Motor neuron (in vitro differentiated cells): ENCODE results near the gene OR51B6. TPM values are rescaled to one million over a fixed set of nuclear protein-coding genes. Genes with fewer than 3 reads are reported as not detected.
"Not testable (repeated sequence)": the region's sequence is repeated elsewhere in the genome, so short reads cannot be mapped to it uniquely, and the experiment has no call there.

Source experiments
- ATAC-seq, 8 experiments: fragments of 200-7000 bp; cut with Tn5 transposase; replicated peaks in 6 of 8; 2 replicates each; pipeline ENCODE4 v1.8.0; 2021; ENCODE audit warnings: mild to moderate bottlenecking in 8 of 8, moderate library complexity in 8 of 8
- H3K27ac ChIP-seq, 2 donors: fragments of 250-450 bp; sonication (Bioruptor Pico); 2 replicates each; pipeline ENCODE4 v1.9.0; 2021; ENCODE audit warnings: antibody characterized with exemption in 2 of 2, mild to moderate bottlenecking in 2 of 2, moderate library complexity in 1 of 2
- H3K4me1 ChIP-seq, 2 donors: fragments of 250-450 bp; sonication (Bioruptor Pico); replicated peaks in 1 of 2; 2 replicates each; pipeline ENCODE4 v1.6.1; 2021; ENCODE audit warnings: antibody characterized with exemption in 2 of 2, mild to moderate bottlenecking in 2 of 2, moderate library complexity in 1 of 2
- H3K4me3 ChIP-seq, 5 donors: fragments of 250-450 bp; sonication (Bioruptor Pico); 2 replicates each; pipeline ENCODE4 v1.9.0; 2021; ENCODE audit warnings: antibody characterized with exemption in 5 of 5, mild to moderate bottlenecking in 5 of 5, moderate library complexity in 4 of 5
- WGBS, 10 experiments: fragments of 450-650 bp; shearing (Covaris generic); methylation state at CpG; one replicate each; pipeline ENCODE4 v1.0.0; 2022; 5-methylcytosine and 5-hydroxymethylcytosine counted together
- in situ Hi-C, 9 experiments: fragments of 400-800 bp; cut with MboI; loops; one replicate each; pipeline ENCODE4 v1.15.0; 2021; ENCODE audit warnings: low sequenced_read_pairs in 9 of 9, low pct_unique_long_range_greater_than_20kb in 2 of 9; ENCODE audit not compliant: unreplicated experiment in 9 of 9
- total RNA-seq, 8 experiments: library from RNA; unstranded; fragments of 300-600 nt; gene quantifications; 2 replicates each; pipeline versions ENCODE4 v1.2.3 to v1.2.4, GENCODE V29; 2022

OR51B6 gene
- total RNA-seq = under 1 TPM in 4 of 8 experiments, not detected in 4; 0.21 to 0.55 (median 0.32) TPM

- no peak for ATAC-seq
- in situ Hi-C loops = loop anchor here in 1 of 9 experiments (25.0 kb wide), 1 partner anchor 139 kb away; the partner anchor contains the start of gene OR51V1
Observed at GRCh38 chr11:5351208-5351607, at the start of gene OR51B6. Gene OR51B6, plus strand, starts transcription at chr11:5351508. Its CDS starts 0 bp downstream, at chr11:5351508.

GRCh38 chr11:5301846-5302245, 49.5 kb upstream of the OR51B6 start, which contains the start of gene OR51B4:
Gene OR51B4, minus strand, starts transcription at chr11:5301946. Its CDS starts 0 bp downstream, at chr11:5301946.
- in situ Hi-C loops = no loop called here
- Histone ChIP-seq H3K4me1 (no peaks in the 10 kb centered on the region), H3K4me3 (no peak within 1 kb of the TSS), H3K27ac (no peak within 1 kb of the TSS)
- WGBS, 10 experiments = 33 to 100% (median 91%) methylated on average over 1 to 2 of the region's 2 CpGs; no CpG with 5 or more reads in 2 of the 10 experiments
- ATAC-seq = no peak

More at GRCh38 chr11:5351208-5351607, at the start of gene OR51B6:
- H3K27ac ChIP-seq = no peak within 1 kb of the TSS
- H3K4me1 ChIP-seq = no peaks in the 10 kb centered on the region
- 11 to 86% (median 40%) methylated on average over 1 of the region's 1 CpG; no CpG with 5 or more reads in 1 of the 10 experiments for WGBS, 10 experiments
- no peak within 1 kb of the TSS for H3K4me3 ChIP-seq

- Histone ChIP-seq H3K4me3 (no peak overlapping the region), H3K27ac (no peak overlapping the region), H3K4me1 (no peaks in the 10 kb centered on the region)
- ATAC-seq = no peak
- in situ Hi-C loops = no loop called here
- 70 to 100% (median 90%) methylated on average over 2 to 4 of the region's 5 CpGs; no CpG with 5 or more reads in 1 of the 10 experiments for WGBS, 10 experiments
Observed at GRCh38 chr11:5303626-5304025, 47.7 kb upstream of the OR51B6 start.

GRCh38 chr11:5304046-5304445, 47.3 kb upstream of the OR51B6 start:
- Histone ChIP-seq H3K4me3 (no peak overlapping the region), H3K27ac (no peak overlapping the region), H3K4me1 (no peaks in the 10 kb centered on the region)
- in situ Hi-C loops = no loop called here
- 67 to 100% (median 100%) methylated on average over 1 of the region's 1 CpG; no CpG with 5 or more reads in 5 of the 10 experiments for WGBS, 10 experiments
- ATAC-seq = no peak

GRCh38 chr11:5307256-5308019, 43.9 kb upstream of the OR51B6 start:
- ATAC-seq = no peak
- H3K4me1 ChIP-seq = no peaks in the 10 kb centered on the region
- WGBS, 10 experiments = 50 to 100% (median 79%) methylated on average over 1 to 2 of the region's 2 CpGs
- no peak overlapping the region for H3K4me3 ChIP-seq
- H3K27ac ChIP-seq = no peak overlapping the region
- in situ Hi-C loops = no loop called here

GRCh38 chr11:5310423-5310822, 40.9 kb upstream of the OR51B6 start:
- Histone ChIP-seq H3K4me1 (no peaks in the 10 kb centered on the region), H3K4me3 (no peak overlapping the region), H3K27ac (no peak overlapping the region)
- ATAC-seq = no peak
- in situ Hi-C loops = no loop called here
- WGBS, 10 experiments = 78 to 100% (median 90%) methylated on average over 1 of the region's 1 CpG; no CpG with 5 or more reads in 2 of the 10 experiments

GRCh38 chr11:5313326-5314023, 37.8 kb upstream of the OR51B6 start:
- in situ Hi-C loops, H3K4me3 ChIP-seq, H3K27ac ChIP-seq, H3K4me1 ChIP-seq, ATAC-seq: not testable (repeated sequence)
- 31 to 90% (median 73%) methylated on average over 2 to 3 of the region's 3 CpGs; no CpG with 5 or more reads in 1 of the 10 experiments for WGBS, 10 experiments

- no peak overlapping the region for H3K27ac ChIP-seq
- in situ Hi-C loops = no loop called here
- peak in 2 of 8 experiments; percentile 41 to 70 for ATAC-seq
Observed at GRCh38 chr11:5317292-5317691, 34.0 kb upstream of the OR51B6 start.

GRCh38 chr11:5324197-5324596, 27.1 kb upstream of the OR51B6 start, which contains the start of gene OR51B2:
Gene OR51B2, minus strand, starts transcription at chr11:5324297. Its CDS starts 0 bp downstream, at chr11:5324297.
- in situ Hi-C loops = no loop called here
- ATAC-seq = no peak
- Histone ChIP-seq H3K27ac (no peak within 1 kb of the TSS), H3K4me1 (no peaks in the 10 kb centered on the region), H3K4me3 (no peak within 1 kb of the TSS)
- 20 to 86% (median 56%) methylated on average over 1 to 3 of the region's 3 CpGs for WGBS, 10 experiments

More at GRCh38 chr11:5317292-5317691, 34.0 kb upstream of the OR51B6 start:
- WGBS, 10 experiments = 33 to 100% (median 77%) methylated on average over 1 to 5 of the region's 5 CpGs
- H3K4me3 ChIP-seq = no peak overlapping the region
- H3K4me1 ChIP-seq = no peaks in the 10 kb centered on the region

GRCh38 chr11:5335170-5335569, 16.1 kb upstream of the OR51B6 start:
- Histone ChIP-seq H3K4me1 (no peaks in the 10 kb centered on the region), H3K27ac (no peak overlapping the region), H3K4me3 (no peak overlapping the region)
- WGBS, 10 experiments = 20 to 80% (median 40%) methylated on average over 1 of the region's 1 CpG; no CpG with 5 or more reads in 2 of the 10 experiments
- in situ Hi-C loops = no loop called here
- ATAC-seq = no peak

GRCh38 chr11:5336331-5336730, 15.0 kb upstream of the OR51B6 start:
- peak in 2 of 8 experiments; percentile 62 to 68 for ATAC-seq
- no peak overlapping the region for H3K27ac ChIP-seq
- no peaks in the 10 kb centered on the region for H3K4me1 ChIP-seq
- no peak overlapping the region for H3K4me3 ChIP-seq
- in situ Hi-C loops = no loop called here

GRCh38 chr11:5337253-5337652, 14.1 kb upstream of the OR51B6 start:
- H3K4me1 ChIP-seq, in situ Hi-C loops, H3K27ac ChIP-seq, H3K4me3 ChIP-seq, ATAC-seq: not testable (repeated sequence)
- WGBS, 10 experiments = 0 to 86% (median 50%) methylated on average over 1 of the region's 1 CpG; no CpG with 5 or more reads in 3 of the 10 experiments

- Histone ChIP-seq H3K4me3 (no peak overlapping the region), H3K27ac (no peak overlapping the region), H3K4me1 (no peaks in the 10 kb centered on the region)
- WGBS, 10 experiments = 63 to 100% (median 100%) methylated on average over 1 of the region's 1 CpG; no CpG with 5 or more reads in 2 of the 10 experiments
- ATAC-seq = no peak
- in situ Hi-C loops = no loop called here
Observed at GRCh38 chr11:5339771-5340322, 11.5 kb upstream of the OR51B6 start.
